GM23248 (cell line): ENCODE data around the gene HDAC10. TPM values are rescaled to one million over a fixed set of nuclear protein-coding genes. Genes with fewer than 3 reads are reported as not detected.

Experiments used
- DNase-seq: peaks from one replicate; pipeline ENCODE4 v3.0.0-alpha.2; 2015
- H2AFZ ChIP-seq: fragments of 200-600 bp; sonication (generic); 2 replicates; pipeline ENCODE4 v1.6.1; 2016; ENCODE audit warnings: antibody characterized with exemption
- H3F3A ChIP-seq: fragments of 200-600 bp; sonication (generic); 2 replicates; pipeline ENCODE4 v1.6.1; 2016; ENCODE audit warnings: mild to moderate bottlenecking, antibody characterized with exemption, mixed run types; ENCODE audit not compliant: insufficient read depth
- H3K27ac ChIP-seq: fragments of 200-600 bp; sonication (generic); 2 replicates; pipeline ENCODE4 v1.5.1; 2016; ENCODE audit warnings: mild to moderate bottlenecking
- H3K27me3 ChIP-seq: fragments of 200-600 bp; sonication (generic); replicated peaks from 2 replicates; pipeline ENCODE4 v1.6.1; 2016; ENCODE audit warnings: mild to moderate bottlenecking; ENCODE audit not compliant: insufficient read depth
- H3K36me3 ChIP-seq: fragments of 200-600 bp; sonication (generic); 2 replicates; pipeline ENCODE4 v1.6.1; 2016; ENCODE audit warnings: low read depth, mild to moderate bottlenecking
- H3K4me1 ChIP-seq: fragments of 200-600 bp; sonication (generic); 2 replicates; pipeline ENCODE4 v1.6.1; 2016; ENCODE audit warnings: mild to moderate bottlenecking; ENCODE audit not compliant: insufficient read depth
- H3K4me2 ChIP-seq: fragments of 200-600 bp; sonication (generic); one replicate; pipeline ENCODE4 v1.6.1; 2016; ENCODE audit warnings: mild to moderate bottlenecking; ENCODE audit not compliant: unreplicated experiment
- H3K4me3 ChIP-seq: fragments of 200-600 bp; sonication (generic); 2 replicates; pipeline ENCODE4 v1.5.1; 2016; ENCODE audit warnings: mild to moderate bottlenecking
- H3K79me2 ChIP-seq: fragments of 200-600 bp; sonication (generic); 2 replicates; pipeline ENCODE4 v1.6.1; 2016; ENCODE audit warnings: mild to moderate bottlenecking; ENCODE audit not compliant: insufficient read depth
- H3K9ac ChIP-seq: fragments of 200-600 bp; sonication (generic); 2 replicates; pipeline ENCODE4 v1.6.1; 2016; ENCODE audit warnings: mild to moderate bottlenecking
- H3K9me2 ChIP-seq: fragments of 200-600 bp; sonication (generic); 2 replicates; pipeline ENCODE4 v1.6.1; 2016; ENCODE audit warnings: mixed run types, mild to moderate bottlenecking, moderate library complexity; ENCODE audit not compliant: insufficient read depth
- H3K9me3 ChIP-seq: fragments of 200-600 bp; sonication (generic); one replicate; pipeline ENCODE4 v1.6.1; 2017; ENCODE audit warnings: low read depth
- H4K20me1 ChIP-seq: fragments of 200-600 bp; sonication (generic); 2 replicates; pipeline ENCODE4 v1.6.0; 2016; ENCODE audit not compliant: insufficient read depth
- EZH2 ChIP-seq: fragments of 200-600 bp; sonication (generic); IDR thresholded peaks from 2 replicates; pipeline ENCODE4 v1.6.1; 2018; ENCODE audit warnings: antibody characterized with exemption, mild to moderate bottlenecking; ENCODE audit not compliant: insufficient read depth, poor library complexity, severe bottlenecking
- EZH2phosphoT487 ChIP-seq: fragments of 200-600 bp; sonication (generic); IDR thresholded peaks from 2 replicates; pipeline ENCODE4 v1.6.1; 2018; ENCODE audit warnings: antibody characterized with exemption, moderate library complexity, mild to moderate bottlenecking, low read depth; ENCODE audit not compliant: insufficient read depth
- WGBS, 2 experiments: methylation state at CpG; one replicate each; pipeline ENCODE4 v1.1.6; 2015 to 2017; ENCODE audit warnings: low lambda C conversion rate in 2 of 2, low coverage in 1 of 2; ENCODE audit errors: missing lambda C conversion rate in 2 of 2; 5-methylcytosine and 5-hydroxymethylcytosine counted together
- in situ Hi-C: fragments of 300-500 bp; cut with MboI; formaldehyde crosslinking; loops from 2 replicates; pipeline ENCODE4 v1.15.0; 2020
- polyA plus RNA-seq: library from polyadenylated mRNA; unstranded; fragments of >200 nt; fragmentation: Nextera tagmentation; extraction: Ambion mirVana; gene quantifications from 2 replicates; pipeline ENCODE4 v1.2.1, GENCODE V29; 2016
- total RNA-seq: library from RNA; depleted of rRNA; stranded (reverse); fragments of >200 nt; shearing (Covaris generic); gene quantifications from 2 replicates; pipeline ENCODE4 v1.2.3, GENCODE V29; 2014; rRNA removed

HDAC10 gene
- total and polyA plus RNA-seq, 2 experiments from 2014 or later, result 6.6 to 16.8 TPM

GRCh38 chr22:50197856-50198623, 53.0 kb downstream of the HDAC10 start:
- 93 to 97% methylated on average over 39 to 60 of the region's 61 CpGs for WGBS, 2 experiments
- H3K9ac ChIP-seq, result no peak overlapping the region
- H4K20me1 ChIP-seq, result no peaks in the 10 kb centered on the region
- no peaks in the 10 kb centered on the region for H3K9me3 ChIP-seq
- peaks cover 8% of the 10 kb centered on the region for H3K4me1 ChIP-seq
- H3K4me3 ChIP-seq, result no peak overlapping the region
- no peak overlapping the region for H3K27ac ChIP-seq
- no peak overlapping the region for H3K4me2 ChIP-seq
- peaks cover 19% of the 10 kb centered on the region for H3K79me2 ChIP-seq
- no peaks in the 10 kb centered on the region; the same call in 1 of the 2 replicates for H3F3A ChIP-seq
- H3K27me3 ChIP-seq, result no peaks in the 10 kb centered on the region
- DNase-seq, result no peak
- TF ChIP-seq EZH2 (no peak), EZH2phosphoT487 (no peak)
- no peaks in the 10 kb centered on the region; the same call in 1 of the 2 replicates for H3K36me3 ChIP-seq
- no peak overlapping the region for H2AFZ ChIP-seq
- H3K9me2 ChIP-seq, result no peaks in the 10 kb centered on the region
- in situ Hi-C loops, result no loop called here

- Histone ChIP-seq H3K4me1 (peaks cover 2% of the 10 kb centered on the region), H2AFZ (no peak overlapping the region), H3K9ac (no peak overlapping the region), H3K36me3 (no peaks in the 10 kb centered on the region), H3K4me2 (no peak overlapping the region), H4K20me1 (no peaks in the 10 kb centered on the region), H3K4me3 (no peak overlapping the region), H3F3A (no peaks in the 10 kb centered on the region; the same call in 1 of the 2 replicates), H3K27me3 (no peaks in the 10 kb centered on the region), H3K27ac (no peak overlapping the region), H3K9me2 (no peaks in the 10 kb centered on the region), H3K79me2 (peaks cover 19% of the 10 kb centered on the region), H3K9me3 (no peaks in the 10 kb centered on the region)
- WGBS, 2 experiments, result 91 to 92% methylated on average over 17 to 23 of the region's 23 CpGs
- in situ Hi-C loops, result no loop called here
- TF ChIP-seq EZH2phosphoT487, result no peak
- no peak for TF ChIP-seq EZH2
- DNase-seq, result no peak
Measured at GRCh38 chr22:50197000-50197800, 53.9 kb downstream of the HDAC10 start.

GRCh38 chr22:50196256-50196655, 54.8 kb downstream of the HDAC10 start:
- Histone ChIP-seq H3K27ac (no peak overlapping the region), H3K9me2 (no peaks in the 10 kb centered on the region), H3K36me3 (no peaks in the 10 kb centered on the region), H3K9ac (no peak overlapping the region), H3F3A (no peaks in the 10 kb centered on the region; the same call in 1 of the 2 replicates), H3K4me2 (no peak overlapping the region), H3K4me3 (no peak overlapping the region), H4K20me1 (no peaks in the 10 kb centered on the region), H3K27me3 (no peaks in the 10 kb centered on the region), H3K79me2 (peaks cover 19% of the 10 kb centered on the region), H2AFZ (no peak overlapping the region), H3K9me3 (no peaks in the 10 kb centered on the region), H3K4me1 (no peaks in the 10 kb centered on the region)
- in situ Hi-C loops, result no loop called here
- WGBS, 2 experiments, result 86% methylated on average over 14 to 17 of the region's 18 CpGs
- no peak for DNase-seq
- TF ChIP-seq EZH2phosphoT487 (no peak), EZH2 (no peak)

Other genes with a start within 250 kb of the HDAC10 start
- gene IL17REL, start 238.5 kb downstream of the HDAC10 start, total RNA-seq, result not detected in 2 replicates
- not detected in 2 replicates for gene IL17REL, start 238.5 kb downstream of the HDAC10 start, polyA plus RNA-seq
- gene TTLL8, start 193.0 kb downstream of the HDAC10 start, total RNA-seq, result not detected in 2 replicates
- gene TTLL8, start 193.0 kb downstream of the HDAC10 start, polyA plus RNA-seq, result not detected in 2 replicates
- not detected in 2 replicates for gene MLC1, start 165.8 kb downstream of the HDAC10 start, total RNA-seq
- gene MLC1, start 165.8 kb downstream of the HDAC10 start, polyA plus RNA-seq, result not detected in 2 replicates
- not detected in 2 replicates for gene MOV10L1, start 161.3 kb downstream of the HDAC10 start, total RNA-seq
- gene MOV10L1, start 161.3 kb downstream of the HDAC10 start, polyA plus RNA-seq, result not detected in 2 replicates
- gene PANX2, start 80.5 kb downstream of the HDAC10 start, total RNA-seq, result under 0.01 TPM in 1 of 2 replicates, not detected in the other
- gene PANX2, start 80.5 kb downstream of the HDAC10 start, polyA plus RNA-seq, result 0.18 and 0.20 TPM in 2 replicates
- gene TRABD, start 65.4 kb downstream of the HDAC10 start, total RNA-seq, result 19.5 and 33.5 TPM in 2 replicates
- 20.7 and 22.6 TPM in 2 replicates for gene TRABD, start 65.4 kb downstream of the HDAC10 start, polyA plus RNA-seq
- gene SELENOO, start 50.3 kb downstream of the HDAC10 start, total RNA-seq, result 24.3 and 29.1 TPM in 2 replicates
- gene SELENOO, start 50.3 kb downstream of the HDAC10 start, polyA plus RNA-seq, result 5.0 and 9.6 TPM in 2 replicates
- gene TUBGCP6, start 6.2 kb downstream of the HDAC10 start, total RNA-seq, result 32.0 and 33.8 TPM in 2 replicates
- 13.2 and 16.6 TPM in 2 replicates for gene TUBGCP6, start 6.2 kb downstream of the HDAC10 start, polyA plus RNA-seq
- 22.8 and 28.7 TPM in 2 replicates for gene MAPK12, start 10.4 kb upstream of the HDAC10 start, total RNA-seq
- 20.7 and 23.2 TPM in 2 replicates for gene MAPK12, start 10.4 kb upstream of the HDAC10 start, polyA plus RNA-seq
- gene MAPK11, start 19.1 kb upstream of the HDAC10 start, total RNA-seq, result 9.8 and 12.3 TPM in 2 replicates
- 1.0 and 1.2 TPM in 2 replicates for gene MAPK11, start 19.1 kb upstream of the HDAC10 start, polyA plus RNA-seq
- 136 and 147 TPM in 2 replicates for gene PLXNB2, start 56.4 kb upstream of the HDAC10 start, total RNA-seq
- 123 and 136 TPM in 2 replicates for gene PLXNB2, start 56.4 kb upstream of the HDAC10 start, polyA plus RNA-seq
- gene DENND6B, start 75.7 kb upstream of the HDAC10 start, total RNA-seq, result 3.3 and 5.7 TPM in 2 replicates
- 6.1 and 6.6 TPM in 2 replicates for gene DENND6B, start 75.7 kb upstream of the HDAC10 start, polyA plus RNA-seq
- 50.0 and 58.4 TPM in 2 replicates for gene PPP6R2, start 92.1 kb upstream of the HDAC10 start, total RNA-seq
- 22.2 and 22.3 TPM in 2 replicates for gene PPP6R2, start 92.1 kb upstream of the HDAC10 start, polyA plus RNA-seq
- gene SBF1, start 223.8 kb upstream of the HDAC10 start, total RNA-seq, result 92.0 and 93.5 TPM in 2 replicates
- gene SBF1, start 223.8 kb upstream of the HDAC10 start, polyA plus RNA-seq, result 25.2 and 27.6 TPM in 2 replicates
- 11.4 and 15.2 TPM in 2 replicates for gene ADM2, start 230.3 kb upstream of the HDAC10 start, total RNA-seq
- gene ADM2, start 230.3 kb upstream of the HDAC10 start, polyA plus RNA-seq, result 11.6 and 14.0 TPM in 2 replicates
- gene MIOX, start 235.6 kb upstream of the HDAC10 start, total RNA-seq, result not detected in 2 replicates
- gene MIOX, start 235.6 kb upstream of the HDAC10 start, polyA plus RNA-seq, result 0.16 TPM in 1 of 2 replicates, not detected in the other